IPS DF 4.7 (cell line): ENCODE results near the gene STXBP4.

Experiments
- DNase-seq: peaks from one replicate; pipeline ENCODE4 v3.0.0-alpha.2; 2013; ENCODE audit warnings: low spot score; ENCODE audit errors: extremely low read depth

Gene STXBP4

GRCh38 chr17:55120651-55121050, 152.1 kb downstream of the STXBP4 start:
- no peak for DNase-seq

- DNase-seq: no peak
Measured at GRCh38 chr17:55121268-55121667, 152.7 kb downstream of the STXBP4 start.

- DNase-seq: no peak
Measured at GRCh38 chr17:55122114-55122513, 153.5 kb downstream of the STXBP4 start.

- DNase-seq: no peak
Measured at GRCh38 chr17:55124730-55125360, 156.3 kb downstream of the STXBP4 start.

GRCh38 chr17:55133583-55133982, 165.0 kb downstream of the STXBP4 start:
- DNase-seq: no peak

- DNase-seq: no peak
Measured at GRCh38 chr17:55134486-55135157, 166.1 kb downstream of the STXBP4 start.

- DNase-seq: no peak
Measured at GRCh38 chr17:55140809-55141208, 172.2 kb downstream of the STXBP4 start.

DNA sequence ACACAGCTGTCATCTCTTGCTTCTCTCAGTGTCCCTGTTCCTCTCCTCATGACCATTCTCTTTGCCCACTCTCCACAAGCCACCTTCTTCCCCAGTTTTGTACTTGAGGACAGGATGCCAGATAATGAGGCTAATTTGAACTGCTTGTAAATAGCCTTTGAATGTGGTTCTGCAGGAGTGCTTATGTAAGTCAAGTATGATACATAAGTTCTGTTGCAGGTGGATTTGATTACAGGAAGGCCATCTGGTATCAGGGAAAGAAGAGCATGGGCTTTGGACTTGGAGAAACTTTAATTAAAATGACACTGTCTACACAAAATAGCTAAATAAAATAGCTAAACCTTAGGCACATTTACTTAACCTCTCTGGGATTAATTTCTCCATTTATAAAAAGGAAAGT, 176.0 kb downstream of the STXBP4 start:
- no peak for DNase-seq

DNA sequence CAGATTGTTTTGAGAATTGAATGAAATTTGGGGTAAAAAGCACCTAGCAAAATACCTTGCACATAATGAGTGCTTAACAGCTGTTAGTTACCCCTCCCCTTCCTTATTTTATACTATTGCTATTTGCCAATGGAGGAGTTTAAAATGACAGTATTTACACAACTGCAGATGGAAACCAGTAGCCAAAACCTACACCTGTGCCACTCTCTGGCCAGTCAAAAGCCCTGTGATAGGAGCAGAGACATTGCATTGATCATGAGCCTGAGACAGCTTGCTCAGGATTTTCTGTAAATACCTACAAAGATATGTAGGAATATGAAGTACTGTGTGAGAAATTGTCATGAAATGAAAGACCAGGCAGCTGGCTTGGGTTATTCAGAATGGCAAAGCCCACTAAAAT, 180.9 kb downstream of the STXBP4 start:
- no peak for DNase-seq

DNA sequence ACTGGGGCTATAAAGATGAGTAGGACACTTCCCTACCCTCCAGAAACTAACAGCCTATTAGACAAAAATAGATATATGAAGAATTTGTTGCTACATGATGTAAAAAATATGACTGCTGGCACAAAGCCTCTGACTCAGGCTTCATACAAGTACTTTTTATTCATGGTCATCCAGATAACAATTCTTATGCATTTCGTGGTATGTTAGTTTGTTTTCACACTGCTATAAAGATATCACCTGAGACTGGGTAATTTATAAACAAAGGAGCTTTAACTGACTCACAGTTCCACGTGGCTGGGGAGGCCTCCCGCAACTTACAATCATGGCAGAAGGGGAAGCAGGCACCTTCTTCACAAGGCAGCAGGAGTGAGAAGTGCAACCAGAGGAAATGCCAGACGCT, 183.7 kb downstream of the STXBP4 start:
- no peak for DNase-seq

DNA sequence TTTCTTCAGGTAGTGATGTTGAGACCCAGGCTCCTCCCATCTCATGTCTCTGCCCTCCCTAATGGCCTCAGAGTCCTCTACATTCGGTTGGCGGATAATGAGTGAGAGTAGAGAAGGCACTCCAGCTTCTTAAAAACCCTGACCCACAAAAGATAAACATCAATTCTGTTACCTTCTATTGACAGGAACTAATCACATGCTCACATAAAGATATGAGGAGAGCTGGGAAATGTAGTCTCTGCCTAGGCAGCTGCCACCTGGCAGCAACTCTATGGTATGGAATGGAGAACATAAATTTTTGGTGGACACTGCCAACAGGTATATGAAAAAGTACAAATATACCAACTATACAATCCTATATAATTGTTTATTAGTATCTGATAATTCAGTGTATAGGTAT, 185.5 kb downstream of the STXBP4 start:
- DNase-seq: no peak

- no peak for DNase-seq
Measured at GRCh38 chr17:55155856-55156560, 187.4 kb downstream of the STXBP4 start.

- no peak for DNase-seq
Measured at GRCh38 chr17:55157165-55157564, 188.6 kb downstream of the STXBP4 start.

GRCh38 chr17:55158439-55158838, 189.9 kb downstream of the STXBP4 start:
- no peak for DNase-seq

DNA sequence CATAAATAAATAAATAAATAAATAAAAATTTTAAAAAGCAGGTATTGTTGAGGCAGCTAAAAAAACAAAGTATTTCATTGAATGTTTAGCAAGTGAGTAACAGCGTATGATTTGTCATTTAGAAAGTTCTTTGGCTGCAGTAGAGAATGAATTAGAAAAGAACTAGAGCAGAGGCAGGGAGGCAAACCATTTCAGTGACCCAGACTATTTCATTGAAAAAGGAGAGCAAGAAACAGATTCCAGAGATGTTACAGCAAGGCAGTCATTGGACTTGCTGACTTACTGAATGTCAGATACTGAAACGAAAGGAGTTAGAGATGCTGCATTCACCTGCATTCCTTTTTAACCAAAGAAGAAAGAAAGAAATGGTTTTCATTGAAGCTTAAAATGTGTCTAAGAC, 190.7 kb downstream of the STXBP4 start:
- no peak for DNase-seq

DNA sequence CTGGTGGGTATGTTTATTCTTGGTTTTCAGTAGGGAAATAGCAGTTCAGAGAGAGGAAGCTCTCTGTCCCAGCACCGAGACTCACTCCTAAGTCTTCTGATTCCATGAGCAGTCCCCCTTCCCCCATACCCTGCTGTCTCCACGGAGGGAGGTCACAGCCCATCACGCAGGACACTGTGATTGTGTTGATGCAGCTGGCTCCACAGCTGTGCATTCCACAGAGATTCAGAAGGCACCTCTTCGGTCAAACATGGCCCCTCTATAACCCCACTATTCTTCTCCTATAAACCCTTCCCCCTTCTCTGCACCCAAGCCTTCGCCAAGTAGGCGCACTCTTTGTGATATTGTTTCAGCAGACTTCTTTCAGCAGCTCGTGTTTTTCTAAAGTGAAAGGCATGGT, 191.9 kb downstream of the STXBP4 start:
- no peak for DNase-seq

GRCh38 chr17:55161935-55162555, 193.5 kb downstream of the STXBP4 start:
- DNase-seq: no peak

DNA sequence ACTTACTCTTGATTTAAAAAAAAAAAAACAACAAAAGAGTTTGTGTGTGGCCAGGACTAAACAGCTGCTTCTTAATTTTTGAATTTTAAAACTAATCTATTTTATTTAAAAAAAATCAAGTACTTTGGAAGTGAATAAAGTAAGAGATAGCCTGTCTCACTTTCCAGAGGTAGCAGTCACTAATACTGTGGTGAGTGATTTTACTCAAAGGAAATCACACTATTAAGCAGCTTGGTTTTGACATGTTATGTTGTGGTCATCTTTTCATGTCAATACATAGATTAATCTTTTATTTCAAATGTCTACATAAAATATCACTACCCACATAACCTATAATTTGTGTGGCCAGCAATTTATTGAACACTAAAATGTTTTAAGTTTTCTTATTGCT, 194.0 kb downstream of the STXBP4 start:
- DNase-seq: no peak

DNA sequence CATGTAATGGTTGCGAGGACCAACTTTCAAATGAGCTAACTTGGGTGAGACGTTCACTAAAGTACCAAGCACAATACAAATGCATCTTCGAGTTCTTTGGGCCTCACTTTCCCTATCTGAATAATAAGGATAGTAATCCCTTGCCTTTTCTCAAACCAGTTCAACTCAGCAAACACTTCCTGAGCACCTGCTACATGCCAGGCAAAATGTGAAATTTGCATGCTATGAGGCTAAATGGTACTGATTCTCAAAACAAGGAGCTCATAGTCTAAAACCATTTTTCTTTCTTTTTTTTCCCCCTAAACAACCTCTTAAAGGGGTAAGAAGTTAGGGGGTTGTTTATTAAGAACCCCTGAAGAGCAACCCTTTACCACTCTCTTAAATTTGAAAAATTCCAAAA, 194.8 kb downstream of the STXBP4 start:
- DNase-seq: no peak

DNA sequence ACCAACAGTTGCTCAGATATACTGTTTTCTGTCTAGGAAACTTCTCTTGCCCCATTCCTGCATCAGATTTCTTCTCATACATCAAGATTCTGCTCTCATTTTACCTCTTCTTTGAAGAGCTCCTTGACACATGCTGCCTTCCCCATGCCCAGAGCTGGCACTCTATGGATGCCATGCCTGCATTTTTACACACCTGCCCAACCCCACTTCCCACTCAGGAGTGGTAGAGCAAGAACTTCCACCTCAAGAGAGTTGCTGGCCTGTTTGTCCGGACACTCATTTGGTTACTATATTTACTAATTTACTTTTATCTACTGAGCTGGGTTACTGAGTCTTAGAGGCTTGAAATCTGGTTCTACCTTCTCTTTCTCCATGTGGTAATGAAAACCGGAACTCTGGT, 197.9 kb downstream of the STXBP4 start:
- no peak for DNase-seq

DNA sequence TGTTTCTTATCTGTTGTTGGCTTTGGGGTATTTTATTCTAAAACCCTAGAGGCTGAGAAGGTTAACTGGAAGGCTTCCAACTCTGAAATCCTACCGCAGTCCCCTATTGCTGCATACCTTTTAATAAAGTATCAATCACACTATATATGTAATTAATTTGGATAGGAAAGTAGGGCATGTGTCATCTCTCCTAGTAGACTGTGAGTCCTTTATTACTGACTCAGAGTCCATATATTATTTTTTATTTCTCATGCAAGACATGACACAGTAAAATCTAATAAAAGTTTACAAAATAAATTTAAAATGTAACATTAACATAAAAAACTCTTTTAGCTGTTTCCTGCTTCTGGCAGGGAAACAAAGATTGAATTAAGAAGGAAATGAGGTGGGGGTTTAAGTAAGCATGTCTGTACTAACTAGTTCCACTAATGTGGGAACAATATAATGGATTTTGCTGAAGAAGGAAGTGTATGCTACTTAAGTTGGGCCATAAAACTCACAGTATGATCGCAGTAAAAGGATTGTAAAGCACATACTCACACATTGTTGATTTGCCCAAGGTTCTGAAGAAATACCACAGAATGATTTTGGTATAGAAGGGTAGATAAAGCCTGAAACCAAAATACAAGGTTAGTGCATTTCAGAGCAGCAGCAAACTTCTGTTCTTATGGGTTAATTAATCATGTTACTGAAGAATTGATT, 198.6 kb downstream of the STXBP4 start:
- no peak for DNase-seq
